Activated naive CD4-positive, alpha-beta T cell treated with anti-CD3 and anti-CD28 coated beads, Interleukin-2, amount 50 U/mL, for 72 hours (primary cell): ENCODE measurements around the gene CYP1A2. TPM values are rescaled to one million over a fixed set of nuclear protein-coding genes. Genes with fewer than 3 reads are reported as not detected.
"Not testable (repeated sequence)": the region's sequence is repeated elsewhere in the genome, so short reads cannot be mapped to it uniquely, and the experiment has no call there.

Experiments used
- ATAC-seq, 2 donors: fragments of 150-1000 bp; cut with Tn5 transposase; 2 replicates each; pipeline ENCODE4 v1.10.0; 2021; ENCODE audit warnings: mild to moderate bottlenecking in 2 of 2, moderate library complexity in 2 of 2
- DNase-seq, 2 donors: peaks; one replicate each; pipeline ENCODE4 v3.0.0; 2021 to 2022; ENCODE audit warnings: low spot score in 2 of 2
- H3K27ac Mint-ChIP-seq, 2 donors: one replicate each; pipeline ENCODE4 v1.8.0; 2022; ENCODE audit warnings: mild to moderate bottlenecking in 2 of 2, mixed read lengths in 2 of 2
- H3K36me3 Mint-ChIP-seq, 2 donors: one replicate each; pipeline ENCODE4 v1.8.0; 2022; ENCODE audit warnings: mixed read lengths in 2 of 2
- H3K9me3 Mint-ChIP-seq, 2 donors: one replicate each; pipeline ENCODE4 v1.8.0; 2022; ENCODE audit warnings: mixed read lengths in 2 of 2
- total RNA-seq, 2 donors: library from RNA; stranded (reverse); gene quantifications; one replicate each; pipeline ENCODE4 v1.2.3, GENCODE V29; 2022

Gene CYP1A2
- not detected for total RNA-seq

- no peak for ATAC-seq
- DNase-seq, result no peak
- Mint-ChIP-seq H3K36me3 (no peaks in the 10 kb centered on the region), H3K27ac (no peak within 1 kb of the TSS), H3K9me3 (no peaks in the 10 kb centered on the region)
Observed at GRCh38 chr15:74748322-74748946, at the start of gene CYP1A2. Gene CYP1A2 (plus strand): TSS chr15:74748845. CDS start chr15:74749739, 894 bp downstream.

GRCh38 chr15:74709011-74709410 is 39.6 kb upstream of the CYP1A2 start:
- Mint-ChIP-seq H3K27ac (peak overlapping the region in 1 of 2 donors; percentile 8), H3K36me3 (no peaks in the 10 kb centered on the region), H3K9me3 (peaks cover 0 to 4% of the 10 kb centered on the region in 2 donors)
- no peak for ATAC-seq
- DNase-seq, result no peak

GRCh38 chr15:74709892-74710291 is 38.8 kb upstream of the CYP1A2 start:
- no peak for DNase-seq
- Mint-ChIP-seq H3K27ac (peak overlapping the region in 1 of 2 donors; percentile 8), H3K9me3 (peaks cover 0 to 4% of the 10 kb centered on the region in 2 donors), H3K36me3 (no peaks in the 10 kb centered on the region)
- peak in 1 of 2 donors; percentile 11 for ATAC-seq

GRCh38 chr15:74710319-74711094 is 38.1 kb upstream of the CYP1A2 start:
- no peak for ATAC-seq

GRCh38 chr15:74712311-74712710 is 36.3 kb upstream of the CYP1A2 start:
- Mint-ChIP-seq H3K9me3 (peaks cover 0 to 4% of the 10 kb centered on the region in 2 donors), H3K36me3 (no peaks in the 10 kb centered on the region), H3K27ac (no peak overlapping the region)
- DNase-seq, result no peak
- no peak for ATAC-seq

More at GRCh38 chr15:74710319-74711094, 38.1 kb upstream of the CYP1A2 start:
- no peak for DNase-seq
- Mint-ChIP-seq H3K9me3 (peaks cover 0 to 4% of the 10 kb centered on the region in 2 donors), H3K36me3 (no peaks in the 10 kb centered on the region), H3K27ac (peak overlapping the region in 1 of 2 donors; percentile 8)

GRCh38 chr15:74716651-74717050 is 32.0 kb upstream of the CYP1A2 start:
- ATAC-seq (no peak), DNase-seq (no peak)
- Mint-ChIP-seq H3K9me3 (no peaks in the 10 kb centered on the region), H3K36me3 (no peaks in the 10 kb centered on the region), H3K27ac (no peak overlapping the region)

GRCh38 chr15:74722591-74722990 is 26.1 kb upstream of the CYP1A2 start:
- DNase-seq (peak in 1 of 2 donors; percentile 31), ATAC-seq (no peak)
- Mint-ChIP-seq H3K27ac (peak overlapping the region in 1 of 2 donors; percentile 6), H3K9me3 (no peaks in the 10 kb centered on the region), H3K36me3 (no peaks in the 10 kb centered on the region)

- ATAC-seq (no peak), DNase-seq (peak in 1 of 2 donors; percentile 7)
- Mint-ChIP-seq H3K27ac (peak overlapping the region in 1 of 2 donors; percentile 10), H3K9me3 (no peaks in the 10 kb centered on the region), H3K36me3 (no peaks in the 10 kb centered on the region)
Observed at GRCh38 chr15:74723187-74723586, 25.5 kb upstream of the CYP1A2 start.

GRCh38 chr15:74723754-74724334 is 24.8 kb upstream of the CYP1A2 start:
- Mint-ChIP-seq H3K36me3 (no peaks in the 10 kb centered on the region), H3K9me3 (no peaks in the 10 kb centered on the region), H3K27ac (peak overlapping the region in 1 of 2 donors; percentile 10)
- ATAC-seq, result peak in 1 of 2 donors; percentile 28
- peak in 1 of 2 donors; percentile 11 for DNase-seq

- DNase-seq (peak in 1 of 2 donors; percentile 31), ATAC-seq (no peak)
- H3K36me3 Mint-ChIP-seq, result no peaks in the 10 kb centered on the region
- no peaks in the 10 kb centered on the region for H3K9me3 Mint-ChIP-seq
- H3K27ac Mint-ChIP-seq, result peak overlapping the region in 1 of 2 donors; percentile 10
Observed at GRCh38 chr15:74724570-74725224, 23.9 kb upstream of the CYP1A2 start.

GRCh38 chr15:74725225-74725774 is 23.3 kb upstream of the CYP1A2 start, which contains the start of gene CYP1A1:
Gene CYP1A1 (minus strand): TSS chr15:74725528. CDS start chr15:74723097, 2,431 bp downstream.
- Mint-ChIP-seq H3K36me3 (no peaks in the 10 kb centered on the region), H3K27ac (peak within 1 kb of the TSS in 1 of 2 donors; percentile 89), H3K9me3 (no peaks in the 10 kb centered on the region)
- ATAC-seq (peak; percentile 13 to 43), DNase-seq (peak in 1 of 2 donors; percentile 43)

GRCh38 chr15:74725845-74726773 is 22.5 kb upstream of the CYP1A2 start:
- no peaks in the 10 kb centered on the region for H3K36me3 Mint-ChIP-seq
- no peaks in the 10 kb centered on the region for H3K9me3 Mint-ChIP-seq
- peak; percentile 83 for ATAC-seq
- peak overlapping the region in 1 of 2 donors; percentile 89 for H3K27ac Mint-ChIP-seq
- DNase-seq, result peak; percentile 70 to 86

- Mint-ChIP-seq H3K27ac (peak overlapping the region; percentile 89 to 92), H3K9me3 (no peaks in the 10 kb centered on the region), H3K36me3 (no peaks in the 10 kb centered on the region)
- DNase-seq (no peak), ATAC-seq (peak in 1 of 2 donors; percentile 1)
Observed at GRCh38 chr15:74726774-74727164, 21.9 kb upstream of the CYP1A2 start.

- ATAC-seq, result no peak
- Mint-ChIP-seq H3K27ac (peak overlapping the region in 1 of 2 donors; percentile 89), H3K9me3 (no peaks in the 10 kb centered on the region), H3K36me3 (no peaks in the 10 kb centered on the region)
- DNase-seq, result peak in 1 of 2 donors; percentile 52
Observed at GRCh38 chr15:74727727-74728126, 20.9 kb upstream of the CYP1A2 start.

GRCh38 chr15:74728699-74729098 is 19.9 kb upstream of the CYP1A2 start:
- peak in 1 of 2 donors; percentile 47 for DNase-seq
- H3K36me3 Mint-ChIP-seq, ATAC-seq, H3K27ac Mint-ChIP-seq, H3K9me3 Mint-ChIP-seq: not testable (repeated sequence)
